Right lobe of liver (tissue), 4 donors: Measurements from ENCODE around the gene GALNT7.
A peak's percentile ranks its signal among the peaks of the same experiment; 100 is the strongest.

Experiments used
- CTCF ChIP-seq, 4 donors: fragments of 200-600 bp in 3 of 4; fragments of 450-650 bp in 1 of 4; IDR thresholded peaks; one replicate each; pipeline versions ENCODE4 v1.5.1 to v1.8.0; 2016 to 2022; ENCODE audit warnings: antibody characterized with exemption in 4 of 4, mild to moderate bottlenecking in 2 of 4
- POLR2A ChIP-seq: fragments of 450-650 bp; IDR thresholded peaks from one replicate; pipeline ENCODE4 v1.6.1; 2017; ENCODE audit warnings: antibody characterized with exemption, mild to moderate bottlenecking
- donor health status: DM: no; HTN: no; CAD: no.
- donor health status: DM: no; HTN: no; CAD: no.
- donor health status: DM: no; HTN: yes; CAD: no.

- TF ChIP-seq CTCF (IDR thresholded peaks at IDR 0.05) (no peak), POLR2A (peak; percentile 0)
Observed at GRCh38 chr4:173370130-173370476, 201.5 kb downstream of the GALNT7 start.
